Measurements from ENCODE around the gene HOXA10. TPM values are rescaled to one million over a fixed set of nuclear protein-coding genes. Genes with fewer than 3 reads are reported as not detected.
A peak's percentile ranks its signal among the peaks of the same experiment; 100 is the strongest.

Gene HOXA10
- total RNA-seq, 4 donors from 2014 or later, result 4.7 to 8.9 (median 6.0) TPM

DNA sequence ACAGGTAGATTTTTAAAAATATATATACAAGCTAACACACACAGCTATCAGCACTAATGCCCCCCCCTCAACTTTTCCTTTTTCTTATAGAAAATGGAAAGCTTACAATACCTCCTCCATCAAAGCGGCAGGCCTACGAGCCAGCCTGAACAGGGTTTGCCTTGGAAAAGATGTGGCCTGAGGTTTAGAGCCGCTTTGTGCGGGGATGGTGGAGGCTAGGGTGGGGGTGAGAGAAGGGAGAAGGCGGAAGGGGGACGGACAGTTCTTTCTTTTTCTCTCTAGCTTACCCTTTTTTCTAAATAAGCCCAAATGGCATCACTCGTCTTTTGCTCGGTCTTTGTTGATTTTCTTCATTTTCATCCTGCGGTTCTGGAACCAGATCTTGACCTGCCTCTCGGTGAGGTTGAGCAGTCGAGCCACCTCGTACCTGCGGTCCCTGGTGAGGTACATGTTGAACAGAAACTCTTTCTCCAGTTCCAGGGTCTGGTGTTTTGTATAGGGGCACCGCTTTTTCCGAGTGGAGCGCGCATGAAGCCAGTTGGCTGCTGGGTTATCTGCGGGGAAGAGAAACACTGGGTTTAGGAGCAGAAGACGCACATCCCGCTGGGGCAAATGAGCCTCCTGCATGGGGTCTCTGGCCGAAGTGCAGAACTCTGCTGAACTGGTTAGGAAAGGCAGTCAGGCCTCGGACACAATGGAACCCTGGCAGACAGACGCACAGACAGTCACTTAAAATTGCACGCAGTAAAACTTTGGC is 10.7 kb downstream of the HOXA10 start:
- WGBS, result 25% methylated on average over 24 of the region's 24 CpGs
- peaks cover 71% of the 10 kb centered on the region for H3K4me1 ChIP-seq

DNA sequence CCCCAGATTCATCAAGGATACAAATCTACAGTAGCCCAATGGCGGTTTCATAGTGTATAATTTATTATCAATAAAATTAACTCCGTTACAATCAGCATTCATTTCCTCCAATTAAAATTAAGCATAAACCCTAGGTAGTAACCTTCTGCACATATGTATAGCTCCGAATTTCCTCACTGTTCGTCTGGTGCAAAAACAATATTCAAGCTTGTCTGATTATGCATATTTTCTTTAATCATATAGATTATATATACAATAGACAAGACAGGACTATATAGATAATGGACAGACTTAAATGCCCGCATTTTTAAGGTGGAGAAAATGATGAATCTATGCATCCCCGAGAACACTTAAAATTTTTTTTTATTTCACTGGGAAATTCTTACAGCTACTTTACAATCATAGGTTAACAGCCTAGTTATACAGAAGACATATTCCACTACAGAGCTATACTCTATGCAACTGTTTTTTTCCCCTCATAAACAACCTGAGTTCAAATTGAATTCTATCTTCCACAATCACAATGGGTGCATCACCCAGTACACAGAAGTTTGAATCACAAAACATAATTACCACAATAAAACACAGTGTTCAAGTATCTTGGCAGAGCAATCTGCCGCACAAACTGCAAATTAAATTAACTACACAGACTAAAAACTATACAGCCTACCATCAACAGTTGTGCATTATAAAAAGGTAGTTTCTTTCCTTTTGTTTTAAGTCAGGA is 11.4 kb downstream of the HOXA10 start:
- H3K27me3 ChIP-seq, result peaks cover 12% of the 10 kb centered on the region
- H3K4me1 ChIP-seq, result peaks cover 71% of the 10 kb centered on the region
- DNase-seq (ENCODE audit: low spot score in 2 of 2), result no peak
- H3K9me3 ChIP-seq, result no peaks in the 10 kb centered on the region
- peak overlapping the region; percentile 97 for H3K27ac ChIP-seq
- TF ChIP-seq, protein P1, sequence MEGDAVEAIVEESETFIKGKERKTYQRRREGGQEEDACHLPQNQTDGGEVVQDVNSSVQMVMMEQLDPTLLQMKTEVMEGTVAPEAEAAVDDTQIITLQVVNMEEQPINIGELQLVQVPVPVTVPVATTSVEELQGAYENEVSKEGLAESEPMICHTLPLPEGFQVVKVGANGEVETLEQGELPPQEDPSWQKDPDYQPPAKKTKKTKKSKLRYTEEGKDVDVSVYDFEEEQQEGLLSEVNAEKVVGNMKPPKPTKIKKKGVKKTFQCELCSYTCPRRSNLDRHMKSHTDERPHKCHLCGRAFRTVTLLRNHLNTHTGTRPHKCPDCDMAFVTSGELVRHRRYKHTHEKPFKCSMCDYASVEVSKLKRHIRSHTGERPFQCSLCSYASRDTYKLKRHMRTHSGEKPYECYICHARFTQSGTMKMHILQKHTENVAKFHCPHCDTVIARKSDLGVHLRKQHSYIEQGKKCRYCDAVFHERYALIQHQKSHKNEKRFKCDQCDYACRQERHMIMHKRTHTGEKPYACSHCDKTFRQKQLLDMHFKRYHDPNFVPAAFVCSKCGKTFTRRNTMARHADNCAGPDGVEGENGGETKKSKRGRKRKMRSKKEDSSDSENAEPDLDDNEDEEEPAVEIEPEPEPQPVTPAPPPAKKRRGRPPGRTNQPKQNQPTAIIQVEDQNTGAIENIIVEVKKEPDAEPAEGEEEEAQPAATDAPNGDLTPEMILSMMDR (IDR thresholded peaks at IDR 0.05), result no peak
- TF ChIP-seq EP300 (IDR thresholded peaks at IDR 0.05) (no peak), POLR2AphosphoS5 (IDR thresholded peaks at IDR 0.05) (no peak), POLR2A (IDR thresholded peaks at IDR 0.05) (no peak)
- peak overlapping the region; percentile 84 for H3K4me3 ChIP-seq
- 40% methylated on average over 7 of the region's 7 CpGs for WGBS
- no peaks in the 10 kb centered on the region for H3K36me3 ChIP-seq

More for the DNA sequence above, 10.7 kb downstream of the HOXA10 start:
- H3K36me3 ChIP-seq, result no peaks in the 10 kb centered on the region
- H3K9me3 ChIP-seq, result no peaks in the 10 kb centered on the region
- peak in 1 of 2 donors; percentile 61 for DNase-seq (ENCODE audit: low spot score in 2 of 2)
- peak overlapping the region; percentile 84 for H3K4me3 ChIP-seq
- H3K27ac ChIP-seq, result peak overlapping the region; percentile 97
- H3K27me3 ChIP-seq, result peaks cover 12% of the 10 kb centered on the region
- TF ChIP-seq, protein P1 (IDR thresholded peaks at IDR 0.05), result no peak
- no peak for TF ChIP-seq POLR2A (IDR thresholded peaks at IDR 0.05)
- no peak for TF ChIP-seq EP300 (IDR thresholded peaks at IDR 0.05)
- TF ChIP-seq POLR2AphosphoS5 (IDR thresholded peaks at IDR 0.05), result no peak

GRCh38 chr7:27161721-27162560 is 12.2 kb downstream of the HOXA10 start:
- Histone ChIP-seq H3K4me1 (peaks cover 71% of the 10 kb centered on the region), H3K36me3 (no peaks in the 10 kb centered on the region), H3K27me3 (peaks cover 6% of the 10 kb centered on the region), H3K27ac (peak overlapping the region; percentile 97), H3K4me3 (peak overlapping the region; percentile 84), H3K9me3 (no peaks in the 10 kb centered on the region)
- peak in 1 of 2 donors; percentile 68 for DNase-seq (ENCODE audit: low spot score in 2 of 2)
- TF ChIP-seq EP300 (IDR thresholded peaks at IDR 0.05) (no peak), POLR2A (IDR thresholded peaks at IDR 0.05) (no peak), POLR2AphosphoS5 (IDR thresholded peaks at IDR 0.05) (no peak)
- TF ChIP-seq, protein P1 (IDR thresholded peaks at IDR 0.05), result no peak
- WGBS, result 30% methylated on average over 25 of the region's 30 CpGs

DNA sequence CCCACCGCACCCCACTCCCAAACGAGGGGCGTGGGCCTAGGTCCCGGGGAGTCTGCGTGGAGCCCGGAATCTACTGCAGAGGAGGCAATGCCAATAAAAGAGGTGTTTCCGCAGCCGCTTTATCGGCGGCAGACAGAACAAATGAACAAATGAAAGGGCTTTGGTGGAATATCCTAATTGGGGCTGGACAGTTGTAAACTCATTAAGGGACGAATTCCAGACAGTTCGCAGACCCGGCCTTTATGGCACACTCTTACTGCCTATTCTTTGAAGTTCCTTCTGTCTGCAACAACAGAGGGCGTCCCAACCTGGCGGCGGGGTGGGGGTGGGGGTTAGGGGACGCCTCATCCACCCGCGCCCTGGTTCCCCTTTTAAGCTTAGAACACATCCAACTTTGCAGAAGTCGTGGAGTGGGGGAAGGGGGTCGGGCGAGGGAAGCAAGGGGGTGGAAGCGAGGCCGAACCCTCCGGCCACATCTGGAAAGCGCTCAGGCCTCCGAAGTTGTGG is 12.9 kb downstream of the HOXA10 start:
- H3K9me3 ChIP-seq, result no peaks in the 10 kb centered on the region
- 5% methylated on average over 24 of the region's 27 CpGs for WGBS
- H3K36me3 ChIP-seq, result no peaks in the 10 kb centered on the region
- H3K4me1 ChIP-seq, result peaks cover 71% of the 10 kb centered on the region
- TF ChIP-seq POLR2AphosphoS5 (IDR thresholded peaks at IDR 0.05) (no peak), EP300 (IDR thresholded peaks at IDR 0.05) (no peak), POLR2A (IDR thresholded peaks at IDR 0.05) (no peak)
- TF ChIP-seq, protein P1 (IDR thresholded peaks at IDR 0.05), result no peak
- peak in 1 of 2 donors; percentile 73 for DNase-seq (ENCODE audit: low spot score in 2 of 2)
- H3K27me3 ChIP-seq, result peaks cover 3% of the 10 kb centered on the region
- peak overlapping the region; percentile 97 for H3K27ac ChIP-seq
- peak overlapping the region; percentile 84 for H3K4me3 ChIP-seq
